CD4-positive, alpha-beta T cell (primary cell): ENCODE measurements around the gene GPR143. TPM values are rescaled to one million over a fixed set of nuclear protein-coding genes. Genes with fewer than 3 reads are reported as not detected.

Experiments
- ATAC-seq: fragments of 200-7000 bp; cut with Tn5 transposase; one replicate; pipeline ENCODE4 v1.10.0; 2022; ENCODE audit warnings: mild to moderate bottlenecking; ENCODE audit not compliant: poor library complexity
- CTCF ChIA-PET: fragments of 350-600 bp; sonication (Branson Sonifier 250); formaldehyde crosslinking; loops from one replicate; lab custom pipeline; 2021; ENCODE audit warnings: antibody characterized with exemption, inconsistent platforms; lab: Charles Lee
- POLR2A ChIA-PET: fragments of 350-600 bp; sonication (Branson Sonifier 250); formaldehyde crosslinking; loops from one replicate; lab custom pipeline; 2021; ENCODE audit warnings: antibody characterized with exemption, inconsistent platforms; lab: Charles Lee
- DNase-seq, 14 experiments: peaks; one replicate each; pipeline ENCODE4 v3.0.0-alpha.2; 2013 to 2020; ENCODE audit warnings: mixed read lengths in 2 of 14
- H3K27ac ChIP-seq, 2 donors: one replicate each; pipeline versions ENCODE4 v1.5.1 to v1.7.0; 2013; ENCODE audit warnings: low read length in 2 of 2, low read depth in 1 of 2, mild to moderate bottlenecking in 1 of 2
- H3K27me3 ChIP-seq, 2 experiments: 1 replicate in 1 of 2; 2 replicates in 1 of 2; pipeline versions ENCODE4 v1.6.1 to v1.7.0; 2013; ENCODE audit warnings: low read length in 2 of 2, control low read depth in 1 of 2, mild to moderate bottlenecking in 1 of 2, moderate library complexity in 1 of 2; ENCODE audit not compliant: insufficient read depth in 2 of 2, control insufficient read depth in 1 of 2
- H3K36me3 ChIP-seq: one replicate; pipeline ENCODE4 v1.6.1; 2013; ENCODE audit warnings: low read length, control low read depth; ENCODE audit not compliant: insufficient read depth
- H3K4me1 ChIP-seq: one replicate; pipeline ENCODE4 v1.6.1; 2013; ENCODE audit warnings: low read length, control low read depth; ENCODE audit not compliant: insufficient read depth
- H3K4me3 ChIP-seq: one replicate; pipeline ENCODE4 v1.5.1; 2013; ENCODE audit warnings: mild to moderate bottlenecking, low read length, moderate library complexity
- H3K9me3 ChIP-seq, 2 experiments: 1 replicate in 1 of 2; 2 replicates in 1 of 2; pipeline versions ENCODE4 v1.6.1 to v1.7.0; 2013; ENCODE audit warnings: low read length in 2 of 2, mild to moderate bottlenecking in 2 of 2, control low read depth in 1 of 2, moderate library complexity in 1 of 2; ENCODE audit not compliant: control insufficient read depth in 1 of 2, insufficient read depth in 1 of 2
- H3K27ac Mint-ChIP-seq: one replicate; pipeline ENCODE4 v1.8.0; 2020; ENCODE audit warnings: mixed read lengths
- H3K27me3 Mint-ChIP-seq: one replicate; pipeline ENCODE4 v1.8.0; 2021; ENCODE audit warnings: mixed read lengths
- H3K36me3 Mint-ChIP-seq: one replicate; pipeline ENCODE4 v1.8.0; 2021; ENCODE audit warnings: low read depth, mixed read lengths
- H3K4me1 Mint-ChIP-seq: one replicate; pipeline ENCODE4 v1.8.0; 2021; ENCODE audit warnings: low read depth, mixed read lengths
- H3K4me3 Mint-ChIP-seq: one replicate; pipeline ENCODE4 v1.8.0; 2020; ENCODE audit warnings: mild to moderate bottlenecking, mixed read lengths
- H3K9me3 Mint-ChIP-seq: one replicate; pipeline ENCODE4 v1.8.0; 2020; ENCODE audit warnings: mixed read lengths
- intact Hi-C, 2 experiments: fragments of 100-400 bp; cut with DNase I in 1 of 2; cut with micrococcal nuclease in 1 of 2; formaldehyde crosslinking; loops; one replicate each; pipeline versions ENCODE4 v1.15.1 to v1.9.0; 2023 to 2025; cut with DNase I, micrococcal nuclease
- total RNA-seq, 174 experiments: library from RNA in 2 of 174; stranded (reverse) in 2 of 174; gene quantifications; one replicate each; pipeline ENCODE4 v1.2.3 and lab custom pipeline; 2021 to 2026
- TF ChIP-seq, protein P1 (sequence below): fragments of 200-600 bp; IDR thresholded peaks from one replicate; pipeline ENCODE4 v1.8.0; 2022; ENCODE audit warnings: antibody characterized with exemption, mild to moderate bottlenecking

The GPR143 gene
- total RNA-seq, 2 experiments from 2014 or later, result not detected

DNA sequence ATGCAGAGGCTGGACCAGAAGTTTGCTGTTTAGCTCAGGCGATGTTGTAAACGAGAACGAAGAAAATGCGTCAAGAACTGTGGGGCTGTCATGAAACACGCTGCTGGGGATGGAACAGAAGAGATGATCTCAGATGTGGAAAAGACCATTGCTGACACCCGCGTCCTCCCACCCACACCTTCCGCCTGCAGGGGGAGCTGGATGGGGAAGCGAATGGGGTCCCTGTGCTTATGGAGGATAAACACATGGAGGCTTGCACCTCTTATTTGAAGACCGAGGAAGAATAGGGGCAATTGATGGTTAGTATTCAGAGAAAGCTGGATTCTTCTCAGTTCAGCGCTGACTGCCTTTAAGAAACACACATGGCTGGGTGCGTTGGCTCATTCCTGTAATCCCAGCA is 63.9 kb downstream of the GPR143 start:
- no peak overlapping the region for H3K27ac Mint-ChIP-seq
- POLR2A ChIA-PET, result no interaction called here
- peaks cover 15% of the 10 kb centered on the region for H3K36me3 ChIP-seq

GRCh38 chrX:9700555-9700954 is 65.1 kb downstream of the GPR143 start:
- DNase-seq (no peak), ATAC-seq (no peak)
- Mint-ChIP-seq H3K9me3 (no peaks in the 10 kb centered on the region), H3K36me3 (peaks cover 72% of the 10 kb centered on the region), H3K27me3 (no peaks in the 10 kb centered on the region), H3K4me3 (no peak overlapping the region), H3K4me1 (no peaks in the 10 kb centered on the region), H3K27ac (no peak overlapping the region)
- Histone ChIP-seq H3K9me3 (peaks cover 0 to 10% of the 10 kb centered on the region in 2 experiments), H3K4me3 (no peak overlapping the region), H3K36me3 (peaks cover 13% of the 10 kb centered on the region), H3K4me1 (no peaks in the 10 kb centered on the region), H3K27ac (no peak overlapping the region), H3K27me3 (no peaks in the 10 kb centered on the region)
- intact Hi-C loops, result loop anchor here in 1 of 2 experiments (10.0 kb wide), 3 partner anchors 406 to 1706 kb away; no protein-coding TSS in a partner anchor
- TF ChIP-seq, protein P1, sequence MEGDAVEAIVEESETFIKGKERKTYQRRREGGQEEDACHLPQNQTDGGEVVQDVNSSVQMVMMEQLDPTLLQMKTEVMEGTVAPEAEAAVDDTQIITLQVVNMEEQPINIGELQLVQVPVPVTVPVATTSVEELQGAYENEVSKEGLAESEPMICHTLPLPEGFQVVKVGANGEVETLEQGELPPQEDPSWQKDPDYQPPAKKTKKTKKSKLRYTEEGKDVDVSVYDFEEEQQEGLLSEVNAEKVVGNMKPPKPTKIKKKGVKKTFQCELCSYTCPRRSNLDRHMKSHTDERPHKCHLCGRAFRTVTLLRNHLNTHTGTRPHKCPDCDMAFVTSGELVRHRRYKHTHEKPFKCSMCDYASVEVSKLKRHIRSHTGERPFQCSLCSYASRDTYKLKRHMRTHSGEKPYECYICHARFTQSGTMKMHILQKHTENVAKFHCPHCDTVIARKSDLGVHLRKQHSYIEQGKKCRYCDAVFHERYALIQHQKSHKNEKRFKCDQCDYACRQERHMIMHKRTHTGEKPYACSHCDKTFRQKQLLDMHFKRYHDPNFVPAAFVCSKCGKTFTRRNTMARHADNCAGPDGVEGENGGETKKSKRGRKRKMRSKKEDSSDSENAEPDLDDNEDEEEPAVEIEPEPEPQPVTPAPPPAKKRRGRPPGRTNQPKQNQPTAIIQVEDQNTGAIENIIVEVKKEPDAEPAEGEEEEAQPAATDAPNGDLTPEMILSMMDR, result no peak
- CTCF ChIA-PET, result no interaction called here
- POLR2A ChIA-PET, result no interaction called here

More for the DNA sequence above, 63.9 kb downstream of the GPR143 start:
- Mint-ChIP-seq H3K4me1 (no peaks in the 10 kb centered on the region), H3K36me3 (peaks cover 61% of the 10 kb centered on the region), H3K9me3 (no peaks in the 10 kb centered on the region), H3K27me3 (no peaks in the 10 kb centered on the region), H3K4me3 (no peak overlapping the region)
- Histone ChIP-seq H3K4me1 (no peaks in the 10 kb centered on the region), H3K9me3 (peaks cover 0 to 10% of the 10 kb centered on the region in 2 experiments), H3K27ac (no peak overlapping the region), H3K4me3 (no peak overlapping the region), H3K27me3 (no peaks in the 10 kb centered on the region)
- intact Hi-C loops, result loop anchor here in 1 of 2 experiments (10.0 kb wide), 3 partner anchors 407 to 1707 kb away; no protein-coding TSS in a partner anchor
- DNase-seq, result no peak
- CTCF ChIA-PET, result interaction anchor here (0.7 to 0.9 kb wide), 3 partner anchors 26 to 587 kb away, joined by 3 to 4 read pairs (median 3); no protein-coding TSS in a partner anchor
- TF ChIP-seq, protein P1, result no peak
- no peak for ATAC-seq

GRCh38 chrX:9698576-9698975 is 67.1 kb downstream of the GPR143 start:
- Histone ChIP-seq H3K27me3 (no peaks in the 10 kb centered on the region), H3K4me1 (no peaks in the 10 kb centered on the region), H3K4me3 (no peak overlapping the region), H3K9me3 (no peaks in the 10 kb centered on the region), H3K36me3 (peaks cover 14% of the 10 kb centered on the region), H3K27ac (no peak overlapping the region)
- no peak for ATAC-seq
- TF ChIP-seq, protein P1, result no peak
- CTCF ChIA-PET, result no interaction called here
- no peak for DNase-seq
- Mint-ChIP-seq H3K27me3 (no peaks in the 10 kb centered on the region), H3K27ac (no peak overlapping the region), H3K9me3 (no peaks in the 10 kb centered on the region), H3K36me3 (peaks cover 66% of the 10 kb centered on the region), H3K4me3 (no peak overlapping the region), H3K4me1 (no peaks in the 10 kb centered on the region)
- POLR2A ChIA-PET, result no interaction called here
- intact Hi-C loops, result no loop called here
